H9 (cell line): ENCODE measurements around the gene E2F4. TPM values are rescaled to one million over a fixed set of nuclear protein-coding genes. Genes with fewer than 3 reads are reported as not detected.

Source experiments
- DNase-seq: peaks from one replicate; pipeline ENCODE4 v3.0.0-alpha.2; 2017
- H2AFZ ChIP-seq: one replicate; pipeline ENCODE4 v1.6.1; 2013; ENCODE audit warnings: mild to moderate bottlenecking, low read length, control low read depth, moderate library complexity
- H2AK5ac ChIP-seq: 2 replicates; pipeline ENCODE4 v1.6.1; 2013; ENCODE audit warnings: low read length, control low read depth, mixed read lengths; ENCODE audit not compliant: insufficient read length
- H2BK120ac ChIP-seq: one replicate; pipeline ENCODE4 v1.6.1; 2013; ENCODE audit warnings: low read depth, mild to moderate bottlenecking, low read length, control low read depth, inconsistent platforms; ENCODE audit not compliant: poor library complexity, severe bottlenecking
- H2BK12ac ChIP-seq: 2 replicates; pipeline ENCODE4 v1.6.1; 2013; ENCODE audit warnings: low read length, control low read depth, mixed read lengths, low read depth; ENCODE audit not compliant: insufficient read length
- H2BK15ac ChIP-seq: 2 replicates; pipeline ENCODE4 v1.6.1; 2013; ENCODE audit warnings: low read depth, low read length, control low read depth
- H2BK20ac ChIP-seq: one replicate; pipeline ENCODE4 v1.6.1; 2013; ENCODE audit warnings: low read depth, mild to moderate bottlenecking, low read length, control low read depth, inconsistent platforms; ENCODE audit not compliant: poor library complexity, severe bottlenecking
- H2BK5ac ChIP-seq: 2 replicates; pipeline ENCODE4 v1.6.1; 2013; ENCODE audit warnings: low read length, control low read depth, mixed read lengths; ENCODE audit not compliant: insufficient read length
- H3K14ac ChIP-seq: 2 replicates; pipeline ENCODE4 v1.6.1; 2013; ENCODE audit warnings: low read length, control low read depth; ENCODE audit not compliant: insufficient read depth
- H3K18ac ChIP-seq: 2 replicates; pipeline ENCODE4 v1.6.1; 2013; ENCODE audit warnings: low read depth, mild to moderate bottlenecking, mixed read lengths, low read length, control low read depth; ENCODE audit not compliant: insufficient read length
- H3K23ac ChIP-seq: 2 replicates; pipeline ENCODE4 v1.6.1; 2013; ENCODE audit warnings: low read length, control low read depth, mixed read lengths, low read depth; ENCODE audit not compliant: insufficient read length
- H3K23me2 ChIP-seq: 2 replicates; pipeline ENCODE4 v1.6.1; 2013; ENCODE audit warnings: low read depth, mild to moderate bottlenecking, mixed read lengths, low read length, control low read depth; ENCODE audit not compliant: insufficient read length, poor library complexity, severe bottlenecking
- H3K27ac ChIP-seq: 2 replicates; pipeline ENCODE4 v1.5.1; 2013; ENCODE audit warnings: low read length, control low read depth, mixed read lengths, low read depth; ENCODE audit not compliant: insufficient read length
- H3K27me3 ChIP-seq: 2 replicates; pipeline ENCODE4 v1.6.1; 2013; ENCODE audit warnings: low read length, control low read depth, inconsistent platforms; ENCODE audit not compliant: insufficient read depth
- H3K4ac ChIP-seq: 2 replicates; pipeline ENCODE4 v1.6.1; 2013; ENCODE audit warnings: low read depth, mild to moderate bottlenecking, control low read depth, inconsistent platforms, low read length, moderate library complexity
- H3K4me1 ChIP-seq: 2 replicates; pipeline ENCODE4 v1.6.1; 2013; ENCODE audit warnings: low read length, control low read depth, inconsistent platforms; ENCODE audit not compliant: insufficient read depth
- H3K4me2 ChIP-seq: 2 replicates; pipeline ENCODE4 v1.6.1; 2013; ENCODE audit warnings: low read length, control low read depth, mixed read lengths; ENCODE audit not compliant: insufficient read length, insufficient read depth
- H3K56ac ChIP-seq: 2 replicates; pipeline ENCODE4 v1.6.1; 2013; ENCODE audit warnings: low read depth, mild to moderate bottlenecking, mixed read lengths, low read length, control low read depth; ENCODE audit not compliant: insufficient read length
- H3K79me1 ChIP-seq: 2 replicates; pipeline ENCODE4 v1.6.1; 2013; ENCODE audit warnings: low read depth, mild to moderate bottlenecking, moderate library complexity, low read length, control low read depth, inconsistent platforms; ENCODE audit not compliant: insufficient read depth, poor library complexity, severe bottlenecking
- H3K79me2 ChIP-seq: 2 replicates; pipeline ENCODE4 v1.6.1; 2013; ENCODE audit warnings: low read length, control low read depth, inconsistent platforms; ENCODE audit not compliant: insufficient read depth
- H3K9ac ChIP-seq: 2 replicates; pipeline ENCODE4 v1.6.1; 2013; ENCODE audit warnings: low read length, control low read depth, mixed read lengths; ENCODE audit not compliant: insufficient read length; ENCODE audit errors: extremely low read depth
- H3K9me3 ChIP-seq: one replicate; pipeline ENCODE4 v1.6.1; 2013; ENCODE audit warnings: low read depth, low read length, inconsistent platforms; ENCODE audit not compliant: control insufficient read depth
- H3T11ph ChIP-seq: one replicate; pipeline ENCODE4 v1.6.1; 2013; ENCODE audit warnings: mild to moderate bottlenecking, low read length, control low read depth, inconsistent platforms
- H4K20me1 ChIP-seq: one replicate; pipeline ENCODE4 v1.6.1; 2013; ENCODE audit not compliant: control insufficient read depth, insufficient read length, insufficient read depth
- H4K5ac ChIP-seq: 2 replicates; pipeline ENCODE4 v1.6.1; 2013; ENCODE audit warnings: low read depth, mild to moderate bottlenecking, mixed read lengths, low read length, control low read depth; ENCODE audit not compliant: insufficient read length
- H4K8ac ChIP-seq: replicated peaks from 2 replicates; pipeline ENCODE4 v1.6.1; 2013; ENCODE audit warnings: low read length, control low read depth, mixed read lengths, low read depth; ENCODE audit not compliant: insufficient read length
- H4K91ac ChIP-seq: 2 replicates; pipeline ENCODE4 v1.6.1; 2013; ENCODE audit warnings: low read depth, mild to moderate bottlenecking, moderate library complexity, mixed read lengths, low read length, control low read depth; ENCODE audit not compliant: insufficient read length
- H3K27ac Mint-ChIP-seq, 3 experiments: 2 replicates in 2 of 3; 3 replicates in 1 of 3; pipeline ENCODE4 v1.8.0; 2020 to 2021; ENCODE audit warnings: mixed read lengths in 3 of 3, mild to moderate bottlenecking in 1 of 3, moderate library complexity in 1 of 3
- H3K27me3 Mint-ChIP-seq: 2 replicates; pipeline ENCODE4 v1.8.0; 2021; ENCODE audit warnings: low read depth, mild to moderate bottlenecking, moderate library complexity, mixed read lengths
- H3K36me3 Mint-ChIP-seq, 3 experiments: 2 replicates in 2 of 3; 3 replicates in 1 of 3; pipeline ENCODE4 v1.8.0; 2020 to 2021; ENCODE audit warnings: low read depth in 3 of 3, mixed read lengths in 3 of 3; ENCODE audit not compliant: insufficient read depth in 1 of 3
- H3K4me1 Mint-ChIP-seq, 2 experiments: 2 replicates each; pipeline ENCODE4 v1.8.0; 2020; ENCODE audit warnings: mixed read lengths in 2 of 2
- H3K4me3 Mint-ChIP-seq, 2 experiments: 2 replicates in 1 of 2; 3 replicates in 1 of 2; pipeline ENCODE4 v1.8.0; 2020 to 2021; ENCODE audit warnings: mild to moderate bottlenecking in 2 of 2, mixed read lengths in 2 of 2, moderate library complexity in 1 of 2
- H3K9me3 Mint-ChIP-seq, 2 experiments: 2 replicates in 1 of 2; 3 replicates in 1 of 2; pipeline ENCODE4 v1.8.0; 2020; ENCODE audit warnings: mild to moderate bottlenecking in 2 of 2, mixed read lengths in 2 of 2, moderate library complexity in 1 of 2
- WGBS: extraction: QIAGEN DNeasy Blood & Tissue Kit; methylation state at CpG from one replicate; pipeline ENCODE4 v1.1.7; 2013; ENCODE audit warnings: missing lambda C conversion rate, low lambda C conversion rate, mixed read lengths; ENCODE audit not compliant: insufficient read length; ENCODE audit errors: extremely low coverage; 5-methylcytosine and 5-hydroxymethylcytosine counted together
- total RNA-seq: library from RNA; stranded (reverse); gene quantifications from 2 replicates; pipeline ENCODE4 v1.2.1, GENCODE V29; 2021
- TF ChIP-seq, protein P1 (sequence below): fragments of 200-600 bp; sonication (generic); conservative IDR thresholded peaks from 3 replicates; pipeline ENCODE4 v1.8.0; 2021; ENCODE audit warnings: antibody characterized with exemption, mild to moderate bottlenecking

Gene E2F4
- total RNA-seq, 1 experiment from 2014 or later: 116 TPM

DNA sequence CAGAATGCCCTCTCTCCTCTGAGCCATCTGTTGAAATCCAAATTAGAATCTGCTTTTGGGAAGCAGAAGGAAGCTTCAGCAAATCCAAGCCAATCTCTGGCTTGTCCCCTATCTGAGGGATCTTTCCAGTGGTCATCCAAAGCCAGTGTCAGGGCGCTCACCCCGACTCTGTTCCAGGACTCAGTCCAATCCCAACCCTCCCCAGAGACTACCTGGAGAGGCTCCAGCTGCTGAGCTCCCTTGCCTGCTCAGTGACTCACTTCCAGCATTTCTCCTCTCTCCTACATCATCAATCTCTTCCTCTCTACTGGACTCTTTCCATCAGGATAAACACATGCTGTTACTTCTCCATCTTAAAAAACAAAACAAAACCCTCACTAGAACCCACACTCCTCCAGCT is 10.6 kb upstream of the E2F4 start:
- H2BK20ac ChIP-seq: no peak overlapping the region
- no peak for DNase-seq
- H2AFZ ChIP-seq: no peak overlapping the region
- no peak overlapping the region for H3K27ac Mint-ChIP-seq
- no peak overlapping the region for H4K5ac ChIP-seq
- H3K27me3 Mint-ChIP-seq: peaks cover 40% of the 10 kb centered on the region
- H2BK12ac ChIP-seq: no peak overlapping the region
- no peak overlapping the region for H3K4ac ChIP-seq
- no peak overlapping the region for H4K91ac ChIP-seq
- no peak overlapping the region for H3K4me3 Mint-ChIP-seq
- peaks cover 6% of the 10 kb centered on the region; the same call in 1 of the 2 replicates for H3K4me1 ChIP-seq
- WGBS: no CpG with 5 or more reads among the region's 2 CpGs
- no peak overlapping the region for H2BK15ac ChIP-seq
- H3K9me3 Mint-ChIP-seq: no peaks in the 10 kb centered on the region; a peak in 1 of 5 replicates
- H4K20me1 ChIP-seq: no peaks in the 10 kb centered on the region
- no peak overlapping the region for H3K27ac ChIP-seq
- H2BK120ac ChIP-seq: no peak overlapping the region
- H3K14ac ChIP-seq: no peak overlapping the region
- H2AK5ac ChIP-seq: no peak overlapping the region
- H3K23me2 ChIP-seq: peaks cover 22% of the 10 kb centered on the region
- no peaks in the 10 kb centered on the region for H3K9me3 ChIP-seq
- no peak overlapping the region for H3K18ac ChIP-seq
- peaks cover 0 to 7% (median 4%) of the 10 kb centered on the region in 3 experiments; a peak in 2 of 7 replicates for H3K36me3 Mint-ChIP-seq
- H3K79me2 ChIP-seq: no peaks in the 10 kb centered on the region
- H3K4me1 Mint-ChIP-seq: peaks cover 20 to 23% of the 10 kb centered on the region in 2 experiments
- H4K8ac ChIP-seq: no peak overlapping the region
- H3T11ph ChIP-seq: no peak overlapping the region
- TF ChIP-seq, protein P1, sequence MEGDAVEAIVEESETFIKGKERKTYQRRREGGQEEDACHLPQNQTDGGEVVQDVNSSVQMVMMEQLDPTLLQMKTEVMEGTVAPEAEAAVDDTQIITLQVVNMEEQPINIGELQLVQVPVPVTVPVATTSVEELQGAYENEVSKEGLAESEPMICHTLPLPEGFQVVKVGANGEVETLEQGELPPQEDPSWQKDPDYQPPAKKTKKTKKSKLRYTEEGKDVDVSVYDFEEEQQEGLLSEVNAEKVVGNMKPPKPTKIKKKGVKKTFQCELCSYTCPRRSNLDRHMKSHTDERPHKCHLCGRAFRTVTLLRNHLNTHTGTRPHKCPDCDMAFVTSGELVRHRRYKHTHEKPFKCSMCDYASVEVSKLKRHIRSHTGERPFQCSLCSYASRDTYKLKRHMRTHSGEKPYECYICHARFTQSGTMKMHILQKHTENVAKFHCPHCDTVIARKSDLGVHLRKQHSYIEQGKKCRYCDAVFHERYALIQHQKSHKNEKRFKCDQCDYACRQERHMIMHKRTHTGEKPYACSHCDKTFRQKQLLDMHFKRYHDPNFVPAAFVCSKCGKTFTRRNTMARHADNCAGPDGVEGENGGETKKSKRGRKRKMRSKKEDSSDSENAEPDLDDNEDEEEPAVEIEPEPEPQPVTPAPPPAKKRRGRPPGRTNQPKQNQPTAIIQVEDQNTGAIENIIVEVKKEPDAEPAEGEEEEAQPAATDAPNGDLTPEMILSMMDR: no peak
- no peak overlapping the region for H3K9ac ChIP-seq
- no peak overlapping the region for H3K56ac ChIP-seq
- H3K79me1 ChIP-seq: no peaks in the 10 kb centered on the region
- H3K23ac ChIP-seq: no peak overlapping the region
- no peak overlapping the region for H3K4me2 ChIP-seq
- H2BK5ac ChIP-seq: no peak overlapping the region
- H3K27me3 ChIP-seq: peaks cover 4% of the 10 kb centered on the region; the same call in 1 of the 2 replicates
